ENCODE measurements around the gene VIPR1. TPM values are rescaled to one million over a fixed set of nuclear protein-coding genes. Genes with fewer than 3 reads are reported as not detected.

The VIPR1 gene
- total and polyA plus RNA-seq, 4 experiments from 2014 or later: 23.1 to 104 (median 62.0) TPM

GRCh38 chr3:42504334-42505127 lies 2.1 kb downstream of the VIPR1 start:
- no peak for DNase-seq
- Mint-ChIP-seq H3K36me3 (peaks cover 0 to 10% of the 10 kb centered on the region in 2 donors), H3K9me3 (no peaks in the 10 kb centered on the region), H3K4me3 (peak overlapping the region in 7 of 8 donors; percentile 86 to 92 (median 89)), H3K4me1 (peaks cover 37 to 77% (median 58%) of the 10 kb centered on the region in 4 donors), H3K27ac (peak overlapping the region; percentile 12 to 93 (median 83)), H3K27me3 (peaks cover 6 to 7% of the 10 kb centered on the region in 2 donors)
- H3K36me3 ChIP-seq (ENCODE audit: insufficient read depth, low read length): no peaks in the 10 kb centered on the region
- H3K27ac ChIP-seq (ENCODE audit: low read depth, low read length): no peak overlapping the region
- CTCF ChIA-PET (ENCODE audit: partially characterized antibody): interaction anchor here (1.0 to 50.4 kb wide), 3 partner anchors 14 to 39 kb away, joined by 3 to 1823 read pairs (median 3); no protein-coding TSS in a partner anchor
- no peak overlapping the region for H3K4me3 ChIP-seq (ENCODE audit: low read length in 2 of 2)
- peaks cover 66% of the 10 kb centered on the region for H3K4me1 ChIP-seq (ENCODE audit: insufficient read depth, low read length)
- POLR2A ChIA-PET (ENCODE audit: partially characterized antibody): interaction anchor here (1.1 to 2.1 kb wide), 3 partner anchors 22 to 31 kb away, joined by 3 to 4 read pairs (median 4); no protein-coding TSS in a partner anchor
- H3K9me3 ChIP-seq (ENCODE audit: control insufficient read depth in 1 of 2, low read length in 2 of 2): no peaks in the 10 kb centered on the region
- intact Hi-C loops (cut with micrococcal nuclease): loop anchor here (5.0 kb wide), 1 partner anchor 253 kb away; no protein-coding TSS in a partner anchor
- H3K27me3 ChIP-seq (ENCODE audit: insufficient read depth, low read length): peaks cover 9% of the 10 kb centered on the region

DNA sequence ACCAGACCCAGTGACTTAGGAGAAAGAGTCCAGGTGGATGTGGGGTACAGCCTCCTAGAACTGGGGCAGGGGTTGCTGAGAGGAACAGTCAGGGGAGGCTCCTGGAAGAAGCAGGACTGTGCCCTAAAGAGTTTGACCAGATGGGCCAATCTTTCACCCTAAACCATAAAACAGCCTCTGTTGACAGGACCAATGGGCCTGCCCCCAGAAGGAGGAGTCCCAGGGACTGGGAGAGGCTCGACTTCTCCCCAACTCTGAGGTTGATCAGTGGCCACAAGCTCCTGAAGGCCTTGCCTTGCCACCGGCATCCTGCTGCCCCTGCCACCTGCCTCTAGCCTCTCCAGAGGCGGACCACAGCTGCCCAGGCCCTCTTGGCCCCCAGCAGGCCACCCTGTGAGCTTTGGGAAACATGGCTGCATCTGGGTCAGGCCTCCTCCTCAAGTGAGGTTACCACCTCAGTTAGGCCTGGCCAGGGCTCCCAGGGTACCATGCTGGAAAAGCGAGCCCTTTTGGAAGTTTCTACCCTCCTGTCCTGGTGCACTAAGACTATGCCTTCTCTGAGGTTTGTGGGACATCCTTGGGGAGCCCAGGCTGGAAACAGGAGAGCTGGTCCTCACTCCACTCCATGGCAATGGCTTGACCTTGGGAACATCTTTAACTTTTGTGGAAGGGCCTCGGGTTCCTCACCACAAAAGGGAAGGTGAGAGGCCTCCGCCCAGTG lies 2.8 kb downstream of the VIPR1 start:
- Mint-ChIP-seq H3K27me3 (peaks cover 2 to 7% of the 10 kb centered on the region in 2 donors), H3K36me3 (peaks cover 5 to 15% of the 10 kb centered on the region in 2 donors), H3K9me3 (no peaks in the 10 kb centered on the region), H3K4me3 (peak overlapping the region in 2 of 8 donors; percentile 17 to 20), H3K27ac (peak overlapping the region in 6 of 7 donors; percentile 12 to 88 (median 55)), H3K4me1 (peaks cover 40 to 84% (median 64%) of the 10 kb centered on the region in 4 donors)
- intact Hi-C loops (cut with micrococcal nuclease): no loop called here
- H3K4me3 ChIP-seq (ENCODE audit: low read length in 2 of 2): no peak overlapping the region
- peaks cover 66% of the 10 kb centered on the region for H3K4me1 ChIP-seq (ENCODE audit: insufficient read depth, low read length)
- CTCF ChIA-PET (ENCODE audit: partially characterized antibody): interaction anchor here (1.3 to 50.4 kb wide), 2 partner anchors 13 to 39 kb away, joined by 3 to 1823 read pairs; no protein-coding TSS in a partner anchor
- H3K27me3 ChIP-seq (ENCODE audit: insufficient read depth, low read length): peaks cover 9% of the 10 kb centered on the region
- no peak overlapping the region for H3K27ac ChIP-seq (ENCODE audit: low read depth, low read length)
- POLR2A ChIA-PET (ENCODE audit: partially characterized antibody): interaction anchor here (1.1 to 2.1 kb wide), 2 partner anchors 21 to 30 kb away, joined by 3 to 4 read pairs; no protein-coding TSS in a partner anchor
- H3K36me3 ChIP-seq (ENCODE audit: insufficient read depth, low read length): no peaks in the 10 kb centered on the region
- no peak for DNase-seq
- H3K9me3 ChIP-seq (ENCODE audit: control insufficient read depth in 1 of 2, low read length in 2 of 2): no peaks in the 10 kb centered on the region

DNA sequence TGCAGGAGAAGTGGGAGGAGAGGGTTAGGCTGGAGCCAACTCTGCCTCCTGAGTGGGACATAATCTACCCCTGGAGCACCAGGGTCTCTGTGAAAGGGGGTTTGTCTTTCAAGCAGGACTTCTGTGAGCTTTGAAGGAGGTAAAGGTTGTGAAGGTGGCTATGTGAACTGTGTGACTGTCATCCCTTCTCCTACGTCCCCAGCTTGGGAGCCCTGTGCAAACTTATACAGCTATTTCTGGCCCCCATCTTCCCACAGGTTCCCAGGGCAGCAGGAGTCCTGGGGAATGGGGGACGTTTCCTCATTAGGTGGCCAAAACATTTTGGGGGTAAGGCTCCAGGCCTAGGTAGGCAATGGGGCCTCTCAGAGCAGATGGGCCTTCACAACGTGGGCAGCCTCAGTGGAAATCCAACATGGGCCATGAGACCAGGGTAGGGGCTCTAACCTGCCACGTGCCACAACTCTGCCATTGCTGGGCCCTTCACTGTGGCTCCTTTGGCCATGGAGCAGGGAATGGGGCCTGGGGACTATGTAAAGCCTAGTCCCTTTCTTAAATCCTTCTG lies 3.5 kb downstream of the VIPR1 start:
- H3K4me1 Mint-ChIP-seq: peaks cover 40 to 83% (median 62%) of the 10 kb centered on the region in 4 donors
- Histone ChIP-seq H3K27ac (ENCODE audit: low read depth, low read length) (no peak overlapping the region), H3K4me3 (ENCODE audit: low read length in 2 of 2) (no peak overlapping the region), H3K9me3 (ENCODE audit: control insufficient read depth in 1 of 2, low read length in 2 of 2) (no peaks in the 10 kb centered on the region), H3K27me3 (ENCODE audit: insufficient read depth, low read length) (peaks cover 3% of the 10 kb centered on the region), H3K36me3 (ENCODE audit: insufficient read depth, low read length) (no peaks in the 10 kb centered on the region), H3K4me1 (ENCODE audit: insufficient read depth, low read length) (peaks cover 65% of the 10 kb centered on the region)
- ChIA-PET POLR2A (ENCODE audit: partially characterized antibody) (interaction anchor here (1.1 to 2.1 kb wide), 2 partner anchors 20 to 30 kb away, joined by 3 to 4 read pairs; no protein-coding TSS in a partner anchor), CTCF (ENCODE audit: partially characterized antibody) (interaction anchor here (50.4 kb wide), 1 partner anchor 38 kb away, joined by 1823 read pairs; no protein-coding TSS in a partner anchor)
- H3K36me3 Mint-ChIP-seq: peaks cover 8 to 15% of the 10 kb centered on the region in 2 donors
- H3K27me3 Mint-ChIP-seq: peaks cover under 1 to 3% of the 10 kb centered on the region in 2 donors
- DNase-seq: no peak
- intact Hi-C loops (cut with micrococcal nuclease): no loop called here
- H3K27ac Mint-ChIP-seq: peak overlapping the region; percentile 35 to 88 (median 68)
- peak overlapping the region in 1 of 8 donors; percentile 75 for H3K4me3 Mint-ChIP-seq
- no peaks in the 10 kb centered on the region for H3K9me3 Mint-ChIP-seq

DNA sequence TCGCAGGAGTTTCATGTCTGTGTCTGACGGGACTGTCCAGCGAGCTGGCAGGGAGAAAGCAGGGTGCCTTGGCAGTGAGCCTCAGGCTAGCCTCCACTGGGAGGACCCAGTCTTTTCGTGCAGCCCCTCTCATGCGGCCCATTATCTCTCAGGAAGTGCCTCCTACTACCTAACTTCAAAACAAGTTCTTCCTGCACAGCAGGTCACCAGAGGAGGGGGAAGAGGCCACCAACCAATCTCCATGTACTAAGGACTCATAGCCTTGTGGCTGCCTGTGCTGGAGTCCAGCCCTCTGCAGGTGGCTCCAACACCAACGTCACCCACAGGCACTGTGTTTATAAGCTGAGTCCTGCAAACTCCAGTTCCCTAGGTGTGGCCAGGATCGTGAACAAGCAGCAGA lies 4.8 kb downstream of the VIPR1 start:
- Mint-ChIP-seq H3K9me3 (no peaks in the 10 kb centered on the region), H3K36me3 (peaks cover 8 to 15% of the 10 kb centered on the region in 2 donors), H3K27ac (peak overlapping the region; percentile 24 to 92 (median 77)), H3K27me3 (peaks cover 0 to under 1% of the 10 kb centered on the region in 2 donors), H3K4me3 (peak overlapping the region in 6 of 8 donors; percentile 41 to 75 (median 68)), H3K4me1 (peaks cover 41 to 85% (median 59%) of the 10 kb centered on the region in 4 donors)
- H3K9me3 ChIP-seq (ENCODE audit: control insufficient read depth in 1 of 2, low read length in 2 of 2): no peaks in the 10 kb centered on the region
- no peak overlapping the region for H3K4me3 ChIP-seq (ENCODE audit: low read length in 2 of 2)
- no peak overlapping the region for H3K27ac ChIP-seq (ENCODE audit: low read depth, low read length)
- H3K27me3 ChIP-seq (ENCODE audit: insufficient read depth, low read length): no peaks in the 10 kb centered on the region
- no peak for DNase-seq
- intact Hi-C loops (cut with micrococcal nuclease): no loop called here
- CTCF ChIA-PET (ENCODE audit: partially characterized antibody): interaction anchor here (1.2 to 50.4 kb wide), 3 partner anchors 11 to 37 kb away, joined by 4 to 1823 read pairs (median 5); no protein-coding TSS in a partner anchor
- peaks cover 62% of the 10 kb centered on the region for H3K4me1 ChIP-seq (ENCODE audit: insufficient read depth, low read length)
- no peaks in the 10 kb centered on the region for H3K36me3 ChIP-seq (ENCODE audit: insufficient read depth, low read length)
- POLR2A ChIA-PET (ENCODE audit: partially characterized antibody): interaction anchor here (1.3 to 2.2 kb wide), 2 partner anchors 20 to 33 kb away, joined by 3 to 9 read pairs; no protein-coding TSS in a partner anchor

DNA sequence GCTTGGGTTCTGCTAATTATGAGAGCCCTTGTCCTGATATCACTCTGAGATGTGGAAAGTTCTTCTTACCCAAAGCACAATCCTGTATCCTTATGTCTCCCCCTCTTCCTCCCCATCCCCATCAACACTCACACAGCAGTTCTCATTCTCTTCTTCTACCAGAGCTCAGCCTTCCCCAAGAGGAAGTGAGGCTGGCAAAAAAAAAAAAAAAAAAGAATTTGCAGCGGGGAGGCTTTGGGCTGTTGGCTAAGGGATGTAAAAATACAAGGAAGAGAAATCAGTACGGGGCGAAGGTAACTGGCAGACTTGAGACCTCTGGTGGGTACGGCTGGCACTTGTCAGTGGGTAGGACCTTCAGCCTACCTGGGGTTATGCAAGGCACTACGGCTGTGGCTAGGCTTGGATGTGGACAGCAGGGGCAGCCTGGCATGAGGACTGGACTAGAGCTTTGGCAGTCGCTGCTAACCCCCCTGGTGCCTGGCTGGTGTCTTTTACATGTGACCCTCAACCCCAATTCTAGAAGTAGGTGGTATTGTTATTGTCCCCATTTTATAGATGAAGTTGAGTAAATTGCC lies 5.4 kb downstream of the VIPR1 start:
- peak overlapping the region; percentile 24 to 92 (median 77) for H3K27ac Mint-ChIP-seq
- H3K36me3 Mint-ChIP-seq: peaks cover 8 to 14% of the 10 kb centered on the region in 2 donors
- CTCF ChIA-PET (ENCODE audit: partially characterized antibody): interaction anchor here (1.1 to 50.4 kb wide), 5 partner anchors 9 to 36 kb away, joined by 3 to 1823 read pairs (median 4); no protein-coding TSS in a partner anchor
- intact Hi-C loops (cut with micrococcal nuclease): no loop called here
- Histone ChIP-seq H3K4me3 (ENCODE audit: low read length in 2 of 2) (no peak overlapping the region), H3K9me3 (ENCODE audit: control insufficient read depth in 1 of 2, low read length in 2 of 2) (no peaks in the 10 kb centered on the region), H3K27ac (ENCODE audit: low read depth, low read length) (no peak overlapping the region), H3K27me3 (ENCODE audit: insufficient read depth, low read length) (no peaks in the 10 kb centered on the region), H3K36me3 (ENCODE audit: insufficient read depth, low read length) (no peaks in the 10 kb centered on the region), H3K4me1 (ENCODE audit: insufficient read depth, low read length) (peaks cover 61% of the 10 kb centered on the region)
- H3K4me3 Mint-ChIP-seq: peak overlapping the region in 7 of 8 donors; percentile 1 to 75 (median 66)
- H3K4me1 Mint-ChIP-seq: peaks cover 40 to 83% (median 57%) of the 10 kb centered on the region in 4 donors
- POLR2A ChIA-PET (ENCODE audit: partially characterized antibody): interaction anchor here (1.1 to 2.2 kb wide), 3 partner anchors 19 to 32 kb away, joined by 3 to 9 read pairs (median 3); no protein-coding TSS in a partner anchor
- no peaks in the 10 kb centered on the region for H3K9me3 Mint-ChIP-seq
- no peaks in the 10 kb centered on the region for H3K27me3 Mint-ChIP-seq
- no peak for DNase-seq

DNA sequence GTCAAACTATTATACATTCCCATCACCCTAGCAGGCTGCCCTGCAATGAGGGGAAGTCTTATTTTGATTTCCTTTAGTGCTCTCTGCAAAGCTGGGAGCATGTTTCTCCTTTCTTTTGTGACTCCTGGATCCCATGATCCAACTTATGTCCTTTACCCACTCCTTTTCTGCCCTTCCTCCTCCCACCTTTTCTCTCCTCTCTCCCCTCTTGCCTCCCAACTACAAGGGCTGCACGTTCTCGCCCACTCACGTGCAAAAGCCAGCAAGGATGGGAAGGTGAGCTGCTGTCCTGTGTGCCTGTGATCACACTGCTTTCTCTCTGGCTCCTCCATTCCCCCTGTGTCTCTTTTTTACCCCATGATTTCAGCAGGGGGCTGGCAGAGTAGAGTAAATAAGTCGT lies 6.1 kb downstream of the VIPR1 start:
- peak overlapping the region in 5 of 7 donors; percentile 40 to 70 (median 48) for H3K27ac Mint-ChIP-seq
- H3K4me3 Mint-ChIP-seq: peak overlapping the region in 2 of 8 donors; percentile 16 to 35
- no peaks in the 10 kb centered on the region for H3K27me3 Mint-ChIP-seq
- no peak overlapping the region for H3K27ac ChIP-seq (ENCODE audit: low read depth, low read length)
- intact Hi-C loops (cut with micrococcal nuclease): no loop called here
- H3K4me1 Mint-ChIP-seq: peaks cover 33 to 78% (median 52%) of the 10 kb centered on the region in 4 donors
- no peaks in the 10 kb centered on the region for H3K9me3 Mint-ChIP-seq
- H3K4me1 ChIP-seq (ENCODE audit: insufficient read depth, low read length): peaks cover 54% of the 10 kb centered on the region
- POLR2A ChIA-PET (ENCODE audit: partially characterized antibody): interaction anchor here (1.1 to 2.2 kb wide), 3 partner anchors 18 to 32 kb away, joined by 3 to 9 read pairs (median 3); no protein-coding TSS in a partner anchor
- CTCF ChIA-PET (ENCODE audit: partially characterized antibody): interaction anchor here (1.1 to 50.4 kb wide), 4 partner anchors 8 to 35 kb away, joined by 3 to 1823 read pairs (median 4); no protein-coding TSS in a partner anchor
- H3K4me3 ChIP-seq (ENCODE audit: low read length in 2 of 2): no peak overlapping the region
- no peaks in the 10 kb centered on the region for H3K36me3 ChIP-seq (ENCODE audit: insufficient read depth, low read length)
- no peaks in the 10 kb centered on the region for H3K27me3 ChIP-seq (ENCODE audit: insufficient read depth, low read length)
- peaks cover 8 to 10% of the 10 kb centered on the region in 2 donors for H3K36me3 Mint-ChIP-seq
- H3K9me3 ChIP-seq (ENCODE audit: control insufficient read depth in 1 of 2, low read length in 2 of 2): no peaks in the 10 kb centered on the region
- no peak for DNase-seq
